ELR (cell line): ENCODE data around the gene SNU13.
"Not testable (repeated sequence)": the region's sequence is repeated elsewhere in the genome, so short reads cannot be mapped to it uniquely, and the experiment has no call there.

Source experiments
- DNase-seq: peaks from one replicate; pipeline ENCODE4 v3.0.0-alpha.2; 2015; ENCODE audit warnings: low read depth

Gene SNU13

DNA sequence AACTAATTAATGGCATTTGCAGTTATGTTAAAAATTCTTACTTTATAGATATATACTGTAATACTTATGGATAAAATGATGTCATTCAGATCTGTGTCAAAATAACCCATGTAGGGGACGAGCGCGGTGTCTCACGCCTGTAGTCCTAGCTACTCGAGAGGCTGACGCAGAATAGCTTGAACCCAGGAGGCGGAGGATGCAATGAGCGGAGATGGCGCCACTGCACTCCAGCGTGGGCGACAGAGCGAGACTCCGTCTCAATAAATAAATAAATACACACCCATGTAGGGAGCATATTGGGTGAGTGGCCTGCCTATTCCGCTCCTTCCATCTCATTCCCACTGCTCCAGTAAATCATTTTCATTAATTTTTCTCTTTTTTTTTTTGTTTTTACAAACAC lies 7.1 kb downstream of the SNU13 start:
- DNase-seq = no peak

DNA sequence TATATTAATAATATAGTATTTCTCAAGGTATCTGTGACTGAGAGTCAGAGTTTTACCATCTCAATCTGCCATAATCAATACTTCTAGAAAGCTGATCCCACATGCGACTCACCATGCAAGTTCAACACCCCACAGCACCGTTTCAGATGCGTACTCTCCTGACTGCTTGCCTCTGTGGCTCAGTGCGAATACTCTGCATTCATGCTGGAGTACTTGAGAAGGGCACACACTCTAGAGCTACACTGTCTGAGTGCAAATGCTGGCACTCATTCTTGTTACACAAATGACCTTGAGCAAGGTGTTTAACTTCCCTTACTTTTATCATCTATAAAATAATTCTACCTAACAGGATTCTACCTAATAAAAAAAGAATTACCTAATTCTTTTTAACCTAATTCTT lies 12.5 kb downstream of the SNU13 start:
- DNase-seq = no peak

DNA sequence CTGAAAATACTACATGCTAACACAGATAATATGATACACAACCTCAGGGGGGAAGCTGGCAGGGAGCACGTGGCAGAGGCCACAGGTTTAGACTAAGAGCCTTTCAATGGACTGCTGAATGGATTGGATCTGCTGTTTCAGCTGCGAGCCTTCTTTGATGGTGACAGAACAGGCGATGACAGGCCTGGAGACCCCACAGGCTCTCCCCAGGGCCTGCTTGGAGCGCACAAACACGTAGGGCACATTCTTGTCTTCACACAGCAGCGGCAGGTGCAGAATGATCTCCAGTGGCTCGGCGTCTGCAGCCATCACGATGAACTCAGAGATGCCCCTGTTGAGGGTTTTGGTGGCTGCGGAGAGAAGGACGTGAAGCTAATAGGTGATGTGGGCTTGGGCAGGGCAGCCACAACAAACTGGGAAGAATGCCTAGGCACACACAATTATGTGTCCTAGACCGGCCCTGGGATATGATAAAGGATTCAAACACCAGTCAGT lies 13.8 kb downstream of the SNU13 start:
- DNase-seq = no peak

DNA sequence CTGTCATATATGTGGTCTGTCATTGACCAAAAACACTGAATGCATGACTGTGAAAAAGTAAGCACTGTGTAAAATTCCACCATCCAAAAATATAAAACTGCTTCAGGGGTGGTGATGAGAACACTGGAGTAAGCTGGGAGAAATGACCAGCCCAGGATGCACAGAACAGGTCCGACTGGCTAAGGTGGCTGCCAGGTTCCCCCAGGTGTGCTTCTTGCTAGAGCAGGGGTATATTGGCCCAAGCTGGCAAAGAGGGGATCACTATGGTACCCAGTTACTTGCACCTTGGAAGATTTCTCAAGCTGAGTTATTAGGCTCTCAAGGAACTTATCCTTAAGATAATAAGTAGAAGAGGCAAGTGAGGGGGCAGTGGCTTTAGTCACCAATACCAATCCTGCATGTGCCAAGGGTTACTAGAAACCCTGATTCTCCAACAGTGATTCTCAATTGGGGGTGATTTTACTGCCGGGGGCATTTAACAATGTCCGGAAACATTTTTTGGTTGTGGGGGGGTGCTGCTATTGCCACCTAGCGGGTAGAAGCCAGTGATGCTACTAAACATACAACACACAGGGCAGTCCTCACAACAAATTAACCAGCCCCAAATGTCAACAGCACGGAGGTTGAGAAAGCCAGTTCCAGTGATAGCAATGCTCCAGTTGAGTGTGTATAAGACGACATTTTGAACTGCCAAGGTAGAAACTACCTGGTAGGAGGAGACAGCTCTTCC lies 15.7 kb downstream of the SNU13 start:
- DNase-seq = peak; percentile 49

DNA sequence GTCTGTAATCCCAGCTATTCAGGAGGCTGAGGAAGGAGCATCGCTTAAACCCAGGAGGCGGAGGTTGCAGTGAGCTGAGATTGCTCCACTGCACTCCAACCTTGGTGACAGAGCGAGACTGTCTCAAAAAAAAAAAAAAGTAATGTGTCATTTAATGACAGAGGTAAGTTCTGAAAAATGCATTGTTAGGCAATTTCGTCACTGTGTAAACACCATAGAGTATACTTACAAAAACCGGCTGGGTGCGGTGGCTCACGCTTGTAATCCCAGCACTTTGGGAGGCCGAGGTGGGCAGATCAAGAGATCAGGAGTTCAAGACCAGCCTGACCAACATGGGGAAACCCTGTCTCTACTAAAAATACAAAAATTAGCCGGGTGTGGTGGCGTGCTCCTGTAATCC lies 16.6 kb downstream of the SNU13 start:
- peak; percentile 65 for DNase-seq

DNA sequence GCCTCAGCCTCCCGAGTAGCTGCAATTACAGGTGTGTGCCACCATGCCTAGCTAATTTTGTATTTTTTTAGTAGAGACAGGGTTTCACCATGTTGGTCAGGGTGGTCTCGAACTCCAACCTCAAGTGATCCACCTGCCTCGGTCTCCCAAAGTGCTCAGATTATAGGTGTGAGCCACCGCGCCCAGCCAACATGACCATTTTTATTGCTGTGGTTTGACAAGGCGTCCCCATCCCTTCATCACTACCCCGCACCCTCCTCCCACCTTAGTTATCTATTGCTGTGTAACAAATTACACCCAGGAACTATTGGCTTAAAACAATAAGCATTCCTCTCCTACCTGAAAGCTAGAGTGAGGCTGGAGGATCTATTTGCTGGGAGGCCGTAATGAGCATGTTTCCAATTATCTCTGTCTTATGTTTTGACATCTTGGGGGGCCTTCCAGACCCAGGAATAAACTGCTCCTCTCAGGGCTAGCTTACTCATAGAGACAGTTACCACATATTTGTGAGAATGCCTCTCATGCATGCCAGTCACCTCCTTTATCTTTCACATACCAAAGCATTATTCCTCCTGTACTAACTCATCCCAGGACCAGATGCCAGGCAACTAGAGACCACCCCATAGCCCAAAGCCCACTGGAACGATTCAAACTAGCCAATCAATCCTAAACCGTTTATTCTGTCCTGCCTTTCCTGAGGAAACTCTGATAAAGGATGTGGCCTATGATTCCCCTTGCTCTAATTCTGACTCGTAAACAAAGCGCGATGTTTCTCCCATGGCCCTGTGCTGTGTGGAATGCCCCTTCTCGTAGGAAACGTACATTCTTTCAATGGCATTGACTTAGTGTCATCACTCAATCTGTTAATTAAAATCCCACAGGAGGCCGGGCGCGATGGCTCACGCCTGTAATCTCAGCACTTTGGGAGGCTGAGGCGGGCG lies 19.4 kb downstream of the SNU13 start:
- peak; percentile 87 for DNase-seq

DNA sequence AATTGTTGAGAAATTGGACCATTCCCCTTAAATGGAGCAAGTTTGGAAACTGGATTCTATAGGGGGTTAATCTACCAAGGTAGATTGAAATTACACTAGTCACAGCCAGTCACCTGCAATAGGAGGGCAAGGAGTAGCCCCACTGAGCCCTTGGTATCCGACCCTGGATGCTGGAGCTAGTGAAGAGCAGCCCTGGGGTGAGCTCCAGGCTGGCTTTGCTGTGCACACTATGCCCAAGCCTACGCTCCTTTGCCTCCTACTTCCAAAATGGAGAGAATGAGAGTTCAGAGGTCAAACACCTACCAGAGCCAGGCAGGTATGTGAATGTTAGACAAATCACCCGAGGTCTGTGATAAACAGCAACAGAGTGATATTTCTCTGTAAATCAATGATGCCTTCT lies 23.7 kb downstream of the SNU13 start:
- DNase-seq = no peak

DNA sequence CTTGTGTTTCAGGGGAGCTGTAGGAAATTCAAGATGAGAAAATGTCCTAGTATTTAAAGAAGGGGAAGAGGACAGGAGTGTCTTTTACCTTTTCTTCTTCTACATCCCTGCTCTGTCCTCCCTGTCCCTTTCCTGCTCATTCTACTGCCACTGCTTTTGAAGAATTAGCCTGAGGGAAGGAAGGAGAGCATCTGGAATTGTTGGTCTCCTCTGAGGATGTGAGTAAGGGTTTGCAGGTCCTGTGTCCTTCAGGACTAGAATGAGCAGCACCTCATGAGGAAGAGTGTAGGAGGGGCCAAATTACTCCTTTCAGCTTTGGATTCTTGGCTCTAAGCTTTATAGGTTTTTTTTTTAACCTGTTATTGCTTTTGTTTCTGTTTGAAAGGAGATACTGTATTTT lies 24.2 kb downstream of the SNU13 start:
- peak; percentile 70 for DNase-seq

DNA sequence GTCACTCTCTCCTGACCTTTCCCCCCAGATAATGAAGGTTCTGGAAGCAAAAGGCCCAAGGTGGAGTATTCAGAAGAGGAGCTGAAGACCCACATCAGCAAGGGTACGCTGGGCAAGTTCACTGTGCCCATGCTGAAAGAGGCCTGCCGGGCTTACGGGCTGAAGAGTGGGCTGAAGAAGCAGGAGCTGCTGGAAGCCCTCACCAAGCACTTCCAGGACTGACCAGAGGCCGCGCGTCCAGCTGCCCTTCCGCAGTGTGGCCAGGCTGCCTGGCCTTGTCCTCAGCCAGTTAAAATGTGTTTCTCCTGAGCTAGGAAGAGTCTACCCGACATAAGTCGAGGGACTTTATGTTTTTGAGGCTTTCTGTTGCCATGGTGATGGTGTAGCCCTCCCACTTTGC lies 25.1 kb downstream of the SNU13 start:
- not testable (repeated sequence) for DNase-seq

DNA sequence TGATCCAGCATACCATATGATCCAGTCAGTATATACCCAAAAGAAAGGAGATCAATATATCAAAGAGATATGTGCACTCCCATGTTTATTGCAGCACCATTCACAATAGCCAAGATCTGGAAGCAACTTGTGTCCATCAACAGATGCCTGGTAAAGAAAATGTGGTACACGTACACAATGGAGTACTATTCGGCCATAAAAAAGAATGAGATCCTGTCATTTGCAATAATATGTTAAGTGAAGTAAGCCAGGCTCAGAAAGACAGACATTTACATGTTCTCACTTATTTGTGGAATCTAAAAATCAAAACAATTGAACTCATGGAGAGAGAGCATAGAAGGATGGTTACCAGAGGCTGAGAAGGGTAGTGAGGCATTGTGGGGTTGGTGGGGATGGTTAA lies 27.0 kb downstream of the SNU13 start:
- no peak for DNase-seq

DNA sequence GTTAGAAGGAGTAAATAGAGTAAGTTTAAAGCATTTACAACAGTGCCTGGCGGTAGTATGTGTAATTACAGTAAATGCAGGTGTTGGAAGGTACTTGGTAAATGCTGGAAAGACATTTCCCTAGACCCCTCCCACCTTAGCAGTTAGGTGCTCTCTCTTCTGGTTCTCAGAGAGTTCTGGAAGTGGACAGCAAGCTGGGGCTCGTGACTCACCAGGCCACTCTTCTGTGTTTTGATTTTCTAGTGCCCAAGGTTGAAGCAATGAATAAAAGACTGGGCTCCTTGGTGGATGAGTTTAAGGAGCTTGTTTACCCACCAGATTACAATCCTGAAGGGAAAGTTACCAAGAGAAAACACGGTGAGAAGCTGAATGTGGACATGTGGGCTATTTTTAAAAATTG lies 27.6 kb downstream of the SNU13 start:
- DNase-seq = no peak

DNA sequence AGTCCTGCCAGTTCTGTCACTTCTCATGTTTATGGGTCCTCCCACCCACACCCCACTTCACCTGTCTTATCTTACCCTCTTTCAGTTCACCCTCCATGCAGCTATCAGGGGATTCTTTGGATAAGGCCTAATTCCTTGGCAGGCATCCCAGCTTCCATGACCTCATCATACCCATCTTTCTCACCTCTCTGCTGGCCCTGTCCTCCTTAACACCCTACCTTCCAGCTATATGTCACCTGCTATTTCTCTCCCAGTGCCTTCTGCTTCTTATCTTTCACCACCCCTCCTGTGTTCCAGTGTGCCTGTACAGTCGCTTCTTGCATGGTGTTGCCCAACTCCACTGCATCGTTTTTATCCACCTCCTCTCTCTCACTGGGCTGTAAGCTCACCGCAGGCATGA lies 28.3 kb downstream of the SNU13 start:
- DNase-seq = no peak

DNA sequence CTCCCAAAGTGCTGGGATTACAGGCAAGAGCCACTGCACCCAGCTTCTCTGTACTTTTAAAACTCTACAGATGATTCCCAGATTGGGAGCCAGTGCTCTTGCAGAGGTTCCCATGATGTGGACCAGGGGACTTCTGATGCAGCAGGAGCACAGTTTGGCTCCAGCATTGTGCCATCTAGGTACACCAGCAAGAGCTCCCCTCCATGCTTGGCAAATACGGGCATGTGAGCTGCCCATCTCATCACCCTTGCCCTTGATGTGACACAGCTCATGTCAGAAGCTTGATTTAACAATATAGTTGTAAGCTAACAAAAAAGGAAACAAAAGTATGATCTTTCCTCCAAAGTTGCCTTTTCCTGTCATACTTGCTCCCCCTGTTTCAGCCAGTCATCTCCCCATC lies 28.7 kb downstream of the SNU13 start:
- DNase-seq = no peak

DNA sequence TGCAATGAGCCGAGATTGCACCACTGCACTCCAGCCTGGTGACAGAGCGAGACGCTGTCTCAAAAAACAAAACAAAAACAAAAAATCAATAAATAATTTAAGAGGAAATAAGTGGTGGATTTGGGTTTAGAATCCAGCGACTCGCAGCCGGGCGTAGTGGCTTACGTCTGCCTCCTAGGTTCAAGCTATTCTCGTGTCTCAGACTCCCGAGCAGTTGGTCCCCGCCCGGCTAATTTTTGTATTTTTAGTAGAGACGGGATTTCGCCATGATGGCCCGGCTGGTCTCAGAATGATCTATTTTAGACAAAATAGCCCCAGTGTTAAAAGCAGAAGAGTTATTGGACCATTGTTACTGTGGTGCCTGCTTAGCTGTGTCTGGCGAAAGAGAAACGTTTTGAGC lies 29.8 kb downstream of the SNU13 start:
- no peak for DNase-seq

DNA sequence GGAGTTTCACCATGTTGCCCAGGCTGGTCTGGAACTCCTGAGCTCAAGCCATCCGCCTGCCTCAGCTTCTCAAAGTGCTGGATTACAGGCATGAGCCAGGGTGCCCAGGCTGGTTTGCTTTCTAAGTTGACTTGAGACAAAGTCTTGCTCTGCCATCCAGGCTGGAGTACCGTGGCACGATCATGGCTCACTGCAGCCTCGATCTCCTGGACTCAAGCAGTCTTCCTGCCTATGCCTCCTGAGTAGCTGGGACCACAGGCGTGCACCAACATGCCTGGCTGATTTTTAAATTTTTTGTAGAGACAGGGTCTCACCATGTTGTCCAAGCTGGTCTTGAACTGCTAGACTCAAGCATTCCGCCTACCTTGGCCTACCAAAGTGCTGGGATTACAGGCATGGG lies 31.0 kb downstream of the SNU13 start:
- DNase-seq = no peak

DNA sequence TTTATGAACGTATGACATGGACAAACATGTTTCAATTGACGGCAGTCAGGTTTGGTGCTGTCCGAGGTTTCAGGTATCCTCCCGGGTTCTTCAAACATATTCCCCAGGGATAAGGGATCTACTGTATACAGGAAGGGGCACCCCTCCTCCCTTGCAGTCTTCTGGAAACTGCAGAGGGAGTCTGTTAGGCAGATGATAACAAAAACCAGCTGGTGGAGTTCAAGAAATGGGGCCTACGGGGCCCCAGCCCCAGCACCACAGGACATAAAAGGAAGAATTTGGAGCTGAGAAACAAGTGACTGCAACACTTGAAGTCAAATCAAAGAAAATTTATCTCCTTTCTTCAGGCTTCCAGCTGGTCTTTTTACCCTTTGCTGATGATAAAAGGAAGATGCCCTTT lies 32.1 kb downstream of the SNU13 start:
- DNase-seq = no peak

DNA sequence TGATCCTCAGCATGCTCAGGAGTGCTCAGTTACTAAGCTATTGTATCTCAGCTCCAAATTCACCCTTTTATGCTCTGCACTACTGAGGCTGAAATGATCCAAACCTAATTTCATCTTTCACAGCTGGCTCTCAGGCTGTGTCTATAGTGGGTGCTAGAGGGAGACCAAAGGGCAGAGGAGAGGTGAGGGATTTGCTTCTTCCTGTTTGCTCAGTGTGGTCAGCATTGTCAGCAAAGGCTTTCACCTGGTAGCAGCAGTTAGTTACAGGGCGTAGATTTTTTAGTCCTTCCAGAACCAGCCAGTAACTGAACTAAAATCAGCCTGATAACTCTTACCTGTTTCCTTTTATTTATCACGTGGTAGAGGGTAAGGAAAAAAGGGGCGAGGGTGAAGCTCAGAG lies 34.3 kb downstream of the SNU13 start:
- DNase-seq = no peak

DNA sequence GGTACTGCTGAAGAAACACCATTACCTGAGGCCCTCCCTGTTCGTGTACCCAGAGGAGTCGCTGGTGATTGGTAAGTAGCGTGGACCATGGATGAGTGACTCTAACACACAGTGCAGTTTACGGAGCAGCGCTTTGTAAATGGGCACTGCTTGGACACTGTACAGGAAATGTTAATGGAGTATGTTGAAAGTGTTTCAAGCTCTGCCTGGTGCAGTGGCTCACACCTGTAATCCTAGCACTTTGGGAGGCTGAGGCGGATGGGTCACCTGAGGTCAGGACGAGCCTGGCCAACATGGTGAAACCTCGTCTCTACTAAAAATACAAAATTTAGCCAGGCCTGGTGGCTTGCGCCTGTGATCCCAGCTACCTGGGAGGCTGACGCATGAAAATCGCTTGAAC lies 37.8 kb downstream of the SNU13 start:
- DNase-seq = no peak

DNA sequence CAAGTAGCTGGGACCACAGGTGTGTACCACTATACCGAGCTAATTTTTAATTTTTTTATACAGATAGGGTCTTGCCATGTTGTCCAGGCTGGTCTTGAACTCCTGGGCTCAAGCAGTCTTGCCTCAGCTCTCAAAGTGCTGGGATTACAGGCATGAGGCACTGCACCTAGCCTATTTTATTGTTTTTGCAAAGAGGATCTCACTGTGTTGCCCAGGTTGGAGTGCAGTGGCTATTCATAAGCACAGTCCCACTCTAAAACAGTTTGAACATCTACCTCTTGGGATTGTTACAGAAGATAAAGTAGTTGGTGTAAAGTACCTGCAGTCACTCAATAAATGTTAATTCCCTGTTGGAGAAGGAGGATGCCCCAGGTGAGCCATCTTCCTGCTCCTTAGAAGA lies 38.4 kb downstream of the SNU13 start:
- no peak for DNase-seq

DNA sequence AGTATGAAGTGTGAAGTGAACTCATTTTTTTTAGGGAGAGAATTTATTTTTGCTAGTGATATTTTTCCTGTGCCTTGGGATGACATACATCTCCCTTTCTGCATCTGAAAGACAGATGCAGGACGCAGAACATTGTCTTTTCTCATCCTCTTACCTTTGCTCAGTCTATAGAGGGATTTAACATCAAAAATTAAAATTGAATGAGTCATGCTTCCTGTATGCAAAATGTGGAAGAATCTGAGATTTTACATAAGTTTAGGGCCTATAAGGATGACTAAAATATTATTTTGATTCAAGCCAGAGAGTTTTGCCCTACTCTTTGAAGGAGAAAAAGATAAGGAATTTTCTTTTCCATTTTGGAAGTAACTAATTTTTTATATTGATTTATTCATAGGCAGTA lies 40.2 kb downstream of the SNU13 start:
- peak; percentile 43 for DNase-seq

DNA sequence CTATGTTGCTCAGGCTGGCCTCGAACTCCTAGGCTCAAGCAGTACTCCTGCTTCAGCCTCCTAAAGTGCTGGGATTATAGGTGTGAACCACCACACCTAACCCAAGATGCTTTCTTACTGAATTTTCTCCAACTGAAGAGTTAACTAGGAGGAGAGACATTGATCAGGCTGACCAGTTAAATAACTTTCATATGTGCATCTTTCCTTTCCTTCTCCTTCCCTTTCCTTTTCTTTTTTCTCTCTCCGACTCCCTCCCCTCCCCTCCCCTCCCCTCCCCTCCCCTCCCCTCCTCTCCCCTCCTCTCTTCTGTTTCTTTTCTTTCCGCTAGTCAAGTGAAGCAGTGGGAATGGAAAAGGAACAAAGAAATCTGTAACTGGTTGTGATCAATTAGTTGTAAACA lies 40.9 kb downstream of the SNU13 start:
- no peak for DNase-seq

DNA sequence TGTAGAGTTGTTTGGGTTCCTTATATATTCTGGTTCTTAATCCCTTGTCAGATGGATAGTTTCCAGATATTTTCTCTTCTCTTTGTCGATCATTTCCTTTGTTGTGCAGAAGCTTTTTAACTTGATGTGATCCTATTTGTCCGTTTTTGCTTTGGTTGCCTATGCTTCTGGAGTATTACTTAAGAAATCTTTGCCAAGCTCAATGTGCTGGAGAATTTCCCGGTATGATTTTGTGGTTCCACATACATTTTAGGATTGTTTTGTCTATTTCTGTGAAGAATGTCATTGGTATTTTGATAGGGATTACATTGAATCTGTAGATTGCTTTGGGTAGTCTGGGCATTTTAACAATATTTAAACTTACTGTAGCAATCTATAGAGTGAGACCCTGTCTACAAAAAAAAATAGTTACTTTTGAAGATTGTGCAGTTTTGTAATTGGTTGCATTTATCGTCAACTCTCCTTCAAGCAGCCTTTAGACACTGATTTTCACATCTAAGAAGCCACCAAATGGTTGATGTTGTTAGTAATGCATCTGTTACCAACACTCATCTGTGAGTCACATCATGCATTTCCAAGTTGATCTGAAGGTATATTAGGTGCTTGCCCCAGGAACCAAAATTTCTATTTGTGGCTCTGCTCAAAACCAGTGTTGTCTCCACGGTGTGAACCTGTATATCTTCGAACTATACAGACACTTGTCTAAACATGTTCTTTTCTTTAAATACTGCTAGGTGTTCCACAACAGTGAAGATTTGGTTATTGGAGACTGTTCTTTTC lies 46.1 kb downstream of the SNU13 start:
- peak; percentile 52 for DNase-seq

DNA sequence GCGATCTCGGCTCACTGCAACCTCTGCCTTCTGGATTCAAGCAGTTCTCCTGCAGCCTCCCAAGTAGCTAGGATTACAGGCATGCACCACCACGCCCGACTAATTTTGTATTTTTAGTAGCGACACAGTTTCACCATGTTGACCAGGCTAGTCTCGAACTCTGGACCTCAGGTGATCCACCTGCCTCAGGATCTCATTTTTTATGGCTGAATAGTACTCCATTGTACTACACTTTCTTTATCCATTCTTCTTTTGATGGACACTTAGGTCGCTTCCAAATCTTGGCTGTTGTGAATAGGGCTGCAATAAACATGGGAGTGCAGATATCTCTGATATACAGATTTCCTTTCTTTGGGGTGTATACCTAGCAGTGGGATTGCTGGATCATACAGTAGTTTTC lies 46.8 kb downstream of the SNU13 start:
- no peak for DNase-seq
